Endodermal cell (in vitro differentiated cells): ENCODE data around the gene TPRX1. TPM values are rescaled to one million over a fixed set of nuclear protein-coding genes. Genes with fewer than 3 reads are reported as not detected.

ENCODE experiments used
- DNase-seq: peaks from one replicate; pipeline ENCODE4 v3.0.0-alpha.2; 2017
- H3K27ac ChIP-seq: 2 replicates; pipeline ENCODE4 v1.5.1; 2013; ENCODE audit warnings: mild to moderate bottlenecking, low read depth, low read length, moderate library complexity
- H3K27me3 ChIP-seq: 2 replicates; pipeline ENCODE4 v1.6.1; 2013; ENCODE audit warnings: mild to moderate bottlenecking, low read length, moderate library complexity; ENCODE audit not compliant: insufficient read depth, control insufficient read depth, poor library complexity, severe bottlenecking
- H3K36me3 ChIP-seq: 2 replicates; pipeline ENCODE4 v1.7.0; 2013; ENCODE audit warnings: mild to moderate bottlenecking, low read length, moderate library complexity; ENCODE audit not compliant: control insufficient read depth, insufficient read depth
- H3K4me1 ChIP-seq: one replicate; pipeline ENCODE4 v1.7.0; 2013; ENCODE audit warnings: low read length; ENCODE audit not compliant: control insufficient read depth, insufficient read depth
- H3K4me3 ChIP-seq: 2 replicates; pipeline ENCODE4 v1.5.1; 2013; ENCODE audit warnings: mild to moderate bottlenecking, low read length, moderate library complexity
- H3K9ac ChIP-seq: 2 replicates; pipeline ENCODE4 v1.6.1; 2013; ENCODE audit warnings: mild to moderate bottlenecking, low read length, moderate library complexity; ENCODE audit not compliant: poor library complexity, severe bottlenecking; ENCODE audit errors: extremely low read depth
- H3K9me3 ChIP-seq: 2 replicates; pipeline ENCODE4 v1.6.1; 2013; ENCODE audit warnings: mild to moderate bottlenecking, low read length, moderate library complexity; ENCODE audit not compliant: control insufficient read depth
- H3K27ac Mint-ChIP-seq: 2 replicates; pipeline ENCODE4 v1.8.0; 2020; ENCODE audit warnings: mixed read lengths
- H3K27me3 Mint-ChIP-seq: 2 replicates; pipeline ENCODE4 v1.8.0; 2021; ENCODE audit warnings: mild to moderate bottlenecking, mixed read lengths; ENCODE audit not compliant: insufficient read depth
- H3K36me3 Mint-ChIP-seq: 2 replicates; pipeline ENCODE4 v1.8.0; 2020; ENCODE audit warnings: low read depth, mixed read lengths
- H3K4me1 Mint-ChIP-seq: 2 replicates; pipeline ENCODE4 v1.8.0; 2020; ENCODE audit warnings: mixed read lengths
- H3K4me3 Mint-ChIP-seq: 2 replicates; pipeline ENCODE4 v1.8.0; 2020; ENCODE audit warnings: mild to moderate bottlenecking, moderate library complexity, mixed read lengths
- H3K9me3 Mint-ChIP-seq: 2 replicates; pipeline ENCODE4 v1.8.0; 2020; ENCODE audit warnings: mild to moderate bottlenecking, mixed read lengths
- CTCF ChIP-seq: fragments of 200-600 bp; sonication (generic); conservative IDR thresholded peaks from 2 replicates; pipeline ENCODE4 v1.5.0; 2021; ENCODE audit warnings: antibody characterized with exemption, mild to moderate bottlenecking
- WGBS, 2 experiments: methylation state at CpG; one replicate each; pipeline versions ENCODE4 v1.1.5 to v1.1.7; 2013; ENCODE audit warnings: missing lambda C conversion rate in 2 of 2, mixed read lengths in 1 of 2; ENCODE audit not compliant: insufficient coverage in 1 of 2, insufficient read length in 1 of 2; 5-methylcytosine and 5-hydroxymethylcytosine counted together
- total RNA-seq, 2 donors: library from RNA; stranded (reverse); fragmentation: NEBNext Ultra II Directional in 1 of 2; extraction: Animal tissue kit (Norgen Biotek cat#: 25700) in 1 of 2; gene quantifications; 2 replicates in 1 of 2; 3 replicates in 1 of 2; pipeline ENCODE4 v1.2.1, GENCODE V29; 2021

Gene TPRX1
- total RNA-seq, 2 donors from 2014 or later = not detected

GRCh38 chr19:47756627-47756929, 47.8 kb downstream of the TPRX1 start:
- DNase-seq = no peak
- H3K27ac Mint-ChIP-seq = no peak overlapping the region
- no peak for TF ChIP-seq CTCF
- no peak overlapping the region for H3K4me3 Mint-ChIP-seq
- Histone ChIP-seq H3K27me3 (no peaks in the 10 kb centered on the region), H3K9me3 (no peaks in the 10 kb centered on the region), H3K27ac (no peak overlapping the region), H3K4me1 (no peaks in the 10 kb centered on the region), H3K36me3 (peaks cover 56% of the 10 kb centered on the region), H3K4me3 (no peak overlapping the region), H3K9ac (no peak overlapping the region)
- peaks cover 63% of the 10 kb centered on the region for H3K36me3 Mint-ChIP-seq
- H3K9me3 Mint-ChIP-seq = peaks cover 2% of the 10 kb centered on the region
- 98% methylated on average over 7 to 12 of the region's 12 CpGs for WGBS, 2 experiments
- H3K4me1 Mint-ChIP-seq = no peaks in the 10 kb centered on the region
- no peaks in the 10 kb centered on the region for H3K27me3 Mint-ChIP-seq

GRCh38 chr19:47755762-47756626, 48.4 kb downstream of the TPRX1 start:
- peaks cover 62% of the 10 kb centered on the region for H3K36me3 ChIP-seq
- H3K4me1 ChIP-seq = no peaks in the 10 kb centered on the region
- Mint-ChIP-seq H3K27me3 (no peaks in the 10 kb centered on the region), H3K9me3 (peaks cover 2% of the 10 kb centered on the region), H3K36me3 (peaks cover 69% of the 10 kb centered on the region), H3K4me3 (no peak overlapping the region), H3K27ac (no peak overlapping the region), H3K4me1 (no peaks in the 10 kb centered on the region)
- 95 to 96% methylated on average over 27 to 28 of the region's 28 CpGs for WGBS, 2 experiments
- H3K9me3 ChIP-seq = no peaks in the 10 kb centered on the region
- H3K4me3 ChIP-seq = no peak overlapping the region
- no peak overlapping the region for H3K9ac ChIP-seq
- no peak for TF ChIP-seq CTCF
- H3K27me3 ChIP-seq = no peaks in the 10 kb centered on the region
- no peak overlapping the region for H3K27ac ChIP-seq
- no peak for DNase-seq

- H3K36me3 Mint-ChIP-seq = peaks cover 71% of the 10 kb centered on the region
- Histone ChIP-seq H3K4me3 (no peak overlapping the region), H3K27ac (no peak overlapping the region), H3K9me3 (no peaks in the 10 kb centered on the region), H3K9ac (no peak overlapping the region), H3K27me3 (no peaks in the 10 kb centered on the region), H3K36me3 (peaks cover 69% of the 10 kb centered on the region), H3K4me1 (no peaks in the 10 kb centered on the region)
- DNase-seq = no peak
- H3K9me3 Mint-ChIP-seq = peaks cover 2% of the 10 kb centered on the region
- 90% methylated on average over 13 to 33 of the region's 36 CpGs for WGBS, 2 experiments
- no peaks in the 10 kb centered on the region for H3K27me3 Mint-ChIP-seq
- H3K4me1 Mint-ChIP-seq = no peaks in the 10 kb centered on the region
- H3K4me3 Mint-ChIP-seq = no peak overlapping the region
- no peak for TF ChIP-seq CTCF
- no peak overlapping the region for H3K27ac Mint-ChIP-seq
Observed at GRCh38 chr19:47755065-47755761, 49.1 kb downstream of the TPRX1 start.
